Non-pigmented ciliary epithelial cell (primary cell): ENCODE data around the gene OLFML2A.
"Not testable (repeated sequence)": the region's sequence is repeated elsewhere in the genome, so short reads cannot be mapped to it uniquely, and the experiment has no call there.

Experiments
- DNase-seq: peaks from one replicate; pipeline ENCODE4 v3.0.0-alpha.2; 2010; ENCODE audit warnings: low read depth

The OLFML2A gene

GRCh38 chr9:124828489-124829333, 51.8 kb downstream of the OLFML2A start:
- no peak for DNase-seq

- no peak for DNase-seq
Observed at GRCh38 chr9:124829334-124829669, 52.4 kb downstream of the OLFML2A start.

GRCh38 chr9:124830593-124830992, 53.7 kb downstream of the OLFML2A start:
- no peak for DNase-seq

DNA sequence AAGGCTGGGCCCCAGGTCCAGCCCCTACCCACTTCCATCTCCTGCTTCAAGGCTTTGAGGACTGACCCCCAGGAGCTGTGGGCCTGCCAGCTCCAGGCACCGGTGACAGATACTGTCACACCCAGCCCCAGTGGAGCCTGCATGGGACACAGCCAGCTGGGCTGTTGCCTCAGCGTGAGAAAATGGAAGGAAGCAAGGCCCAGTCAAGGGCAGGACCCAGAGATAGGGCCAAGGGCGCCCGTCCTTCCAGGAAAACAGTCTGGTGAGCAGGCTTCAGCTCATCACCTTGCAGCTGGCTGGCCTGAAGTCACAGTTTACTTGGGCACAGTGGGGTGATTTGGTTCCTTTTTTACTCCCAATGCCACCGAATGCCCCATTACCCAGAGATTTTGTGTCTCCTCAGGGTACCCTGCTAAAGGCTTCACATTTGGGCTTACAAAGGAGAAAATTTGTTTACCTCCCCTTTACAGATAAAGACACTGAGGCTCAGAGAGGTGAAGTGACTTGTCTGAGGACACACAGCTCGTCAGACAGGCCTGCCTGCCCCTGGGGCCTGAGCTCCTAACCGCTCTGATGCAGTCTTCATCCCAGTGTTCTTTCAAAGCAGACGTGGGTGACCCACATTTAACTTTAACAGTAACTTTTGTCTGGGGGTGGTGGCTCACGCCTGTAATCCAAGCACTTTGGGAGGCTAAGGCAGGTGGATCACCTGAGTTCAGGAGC, 54.9 kb downstream of the OLFML2A start:
- no peak for DNase-seq

DNA sequence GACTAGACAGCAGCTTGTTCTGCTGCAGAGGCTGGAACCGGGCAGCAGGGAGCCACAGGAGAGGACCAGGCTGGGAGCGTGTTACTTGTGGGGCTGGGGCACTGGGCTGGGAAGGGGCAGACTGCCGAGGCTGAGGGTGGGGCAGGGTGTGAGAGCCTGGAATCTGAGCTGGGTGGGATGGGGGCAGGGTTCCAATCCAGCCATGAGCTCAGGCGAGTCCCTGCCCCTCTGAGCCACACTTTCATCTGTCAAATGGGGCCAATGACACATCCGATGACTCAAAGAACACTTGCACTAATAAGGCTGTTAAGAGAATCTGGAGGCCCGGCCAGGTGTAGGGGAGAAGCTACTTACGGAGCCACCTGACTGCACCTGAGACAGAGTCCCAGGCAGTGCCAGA, 57.7 kb downstream of the OLFML2A start:
- DNase-seq, result no peak

DNA sequence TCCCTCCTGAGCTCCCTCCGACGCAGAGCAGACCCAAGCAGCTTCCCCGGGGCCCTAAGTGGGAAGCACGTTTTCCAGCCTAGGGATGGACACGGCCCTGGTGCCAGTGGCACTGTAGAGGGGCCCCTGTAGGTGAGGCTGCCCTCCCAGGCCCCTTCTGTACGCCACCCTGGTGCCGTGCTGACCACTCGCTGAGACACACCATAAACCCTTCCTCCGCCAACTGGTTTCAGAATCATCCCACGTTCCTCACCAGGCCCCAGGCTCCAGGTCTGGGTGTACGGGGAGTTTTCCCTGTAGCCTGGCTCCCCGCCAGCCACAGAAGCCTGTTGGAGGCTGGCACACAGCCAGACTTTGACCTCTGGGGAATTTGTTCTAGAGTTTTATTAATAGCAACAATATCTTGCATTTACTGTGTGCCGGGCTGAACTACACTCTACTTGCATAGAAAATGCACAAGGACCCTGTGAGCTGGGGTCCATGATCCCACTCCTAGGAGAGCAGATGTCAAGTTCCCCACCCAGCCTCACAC, 58.2 kb downstream of the OLFML2A start:
- DNase-seq, result peak; percentile 53

GRCh38 chr9:124838132-124838531, 61.2 kb downstream of the OLFML2A start:
- not testable (repeated sequence) for DNase-seq

DNA sequence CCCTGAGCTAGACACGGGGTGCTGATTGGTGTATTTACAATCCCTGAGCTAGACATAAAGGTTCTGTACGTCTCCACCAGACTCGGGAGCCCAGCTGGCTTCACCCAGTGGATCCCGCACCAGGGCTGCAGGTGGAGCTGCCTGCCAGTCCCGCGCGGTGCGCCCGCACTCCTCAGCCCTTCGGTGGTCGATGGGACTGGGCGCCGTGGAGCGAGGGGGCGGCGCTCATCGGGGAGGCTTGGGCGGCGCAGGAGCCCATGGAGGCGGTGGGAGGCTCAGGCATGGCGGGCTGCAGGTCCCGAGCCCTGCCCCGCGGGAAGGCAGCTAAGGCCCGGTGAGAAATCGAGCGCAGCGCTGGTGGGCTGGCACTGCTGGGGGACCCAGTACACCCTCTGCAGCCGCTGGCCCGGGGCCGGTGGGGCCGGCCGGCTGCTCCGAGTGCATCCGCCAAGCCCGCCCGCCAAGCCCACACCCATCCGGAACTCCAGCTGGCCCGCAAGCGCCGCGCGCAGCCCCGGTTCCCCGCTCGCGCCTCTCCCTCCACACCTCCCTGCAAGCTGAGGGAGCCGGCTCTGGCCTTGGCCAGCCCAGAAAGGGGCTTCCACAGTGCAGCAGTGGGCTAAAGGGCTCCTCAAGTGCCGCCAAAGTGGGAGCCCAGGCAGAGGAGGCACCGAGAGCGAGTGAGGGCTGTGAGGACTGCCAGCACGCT, 61.8 kb downstream of the OLFML2A start:
- not testable (repeated sequence) for DNase-seq

DNA sequence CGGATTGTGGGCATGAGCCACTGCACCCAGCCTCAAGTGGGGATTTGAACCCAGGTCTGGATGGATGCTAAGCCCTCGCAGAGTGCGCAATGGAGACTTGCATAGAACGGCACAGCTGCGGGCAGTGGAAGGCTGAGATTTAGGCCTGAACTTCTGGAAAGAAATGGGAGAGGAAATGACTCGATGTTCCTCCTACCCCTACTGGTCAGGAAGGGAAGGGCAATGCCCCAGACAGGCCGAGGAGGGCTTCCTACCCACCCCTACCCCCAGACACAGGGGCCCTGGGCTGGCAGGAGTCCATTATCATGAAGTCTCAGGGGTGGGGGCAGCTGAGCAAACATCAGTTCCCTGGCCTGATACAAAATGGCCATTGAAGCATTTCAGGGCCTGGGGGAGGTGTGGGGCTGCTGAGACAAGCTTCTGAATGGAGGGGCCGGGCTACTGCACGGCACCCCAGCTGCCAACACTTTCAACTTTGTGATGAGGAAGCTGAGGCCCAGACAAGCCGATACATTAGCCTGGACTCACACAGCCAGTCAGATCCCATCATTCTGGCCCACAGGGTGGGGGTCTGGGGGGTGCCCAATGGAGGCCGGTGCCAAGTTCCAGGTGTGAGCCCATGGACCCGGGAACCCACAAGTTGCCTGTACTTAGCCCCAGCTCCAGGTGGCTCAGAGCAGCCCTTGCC, 62.8 kb downstream of the OLFML2A start:
- DNase-seq, result no peak

DNA sequence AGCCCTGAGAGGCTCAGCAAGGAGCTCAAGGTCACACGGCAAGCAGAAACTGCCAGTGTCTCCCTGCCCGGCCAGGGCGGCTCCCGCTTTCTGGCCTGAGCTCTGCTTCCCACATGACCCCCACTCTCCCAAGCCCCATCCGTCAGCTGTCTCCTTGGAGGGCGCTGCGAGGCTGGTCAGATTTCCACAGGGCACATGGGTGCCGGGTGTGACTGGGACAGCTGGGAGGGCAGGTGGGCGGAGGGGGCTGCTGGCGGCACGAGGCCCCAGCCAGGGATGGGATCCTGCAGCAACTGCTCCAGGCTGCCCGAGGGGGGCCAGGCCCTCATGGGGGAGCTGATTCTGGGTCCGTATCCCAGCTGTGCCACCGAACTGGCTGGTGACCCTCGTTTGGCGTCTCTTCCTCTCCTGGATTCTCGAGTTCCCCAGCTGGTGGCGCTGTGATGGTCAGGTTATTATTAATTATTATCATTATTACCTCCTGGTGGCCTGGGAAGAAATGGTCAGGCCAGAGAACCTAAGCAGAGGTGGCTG, 63.4 kb downstream of the OLFML2A start:
- DNase-seq, result no peak

- DNase-seq, result no peak
Observed at GRCh38 chr9:124841075-124841821, 64.3 kb downstream of the OLFML2A start.

GRCh38 chr9:124843456-124844034, 66.6 kb downstream of the OLFML2A start:
- DNase-seq, result no peak

DNA sequence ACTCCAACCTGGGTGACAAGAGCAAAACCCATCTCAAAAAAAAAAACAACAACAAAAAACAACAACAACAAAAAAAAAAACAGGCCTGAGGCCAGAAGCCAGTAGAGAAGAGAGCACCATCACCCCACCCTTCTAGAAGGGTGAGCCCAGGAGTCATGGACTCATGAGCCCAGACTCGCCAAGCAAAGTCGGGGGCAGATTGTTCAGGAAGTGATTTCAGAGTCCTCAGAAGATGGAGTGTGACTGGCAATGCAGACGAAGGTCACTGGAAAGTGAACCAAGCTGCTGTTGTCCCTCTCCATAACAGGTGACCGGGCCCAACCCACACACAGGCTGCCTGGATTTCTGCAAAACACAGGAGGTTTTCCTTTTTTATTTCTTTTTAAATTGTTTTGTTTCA, 67.4 kb downstream of the OLFML2A start:
- DNase-seq, result no peak

DNA sequence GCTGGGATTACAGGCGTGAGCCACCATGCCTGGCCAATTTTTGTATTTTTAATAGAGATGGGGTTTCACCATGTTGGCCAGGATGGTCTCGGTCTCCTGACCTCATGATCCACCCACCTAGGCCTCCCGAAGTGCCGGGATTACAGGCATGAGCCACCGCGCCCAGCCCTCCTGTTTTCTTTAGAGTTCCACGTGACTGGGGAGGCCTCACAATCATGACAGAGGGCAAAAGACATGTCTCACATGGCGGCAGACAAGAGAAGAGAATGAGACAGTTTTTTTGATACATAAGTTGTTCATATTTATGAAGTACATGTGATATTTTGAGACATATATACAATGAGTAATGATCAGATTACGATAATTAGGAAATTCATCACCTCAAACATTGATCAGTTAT, 69.5 kb downstream of the OLFML2A start:
- DNase-seq, result not testable (repeated sequence)

DNA sequence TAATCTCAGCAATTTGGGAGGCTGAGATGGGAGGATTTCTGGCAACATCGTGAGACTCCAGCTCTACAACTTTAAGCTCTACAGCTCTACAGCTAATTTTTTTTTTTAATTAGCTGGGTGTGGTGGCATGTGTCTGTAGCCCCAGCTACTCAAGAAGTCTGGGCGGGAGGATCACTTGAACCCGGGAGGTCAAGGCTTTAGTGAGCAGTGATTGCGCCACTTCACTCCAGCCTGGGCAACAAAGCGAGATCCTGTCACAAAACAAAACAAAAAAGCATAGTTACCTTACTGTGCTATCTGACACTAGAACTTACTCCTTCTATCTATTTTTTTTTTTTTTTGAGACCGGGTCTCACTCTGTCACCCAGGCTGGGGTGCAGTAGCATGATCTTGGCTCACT, 70.0 kb downstream of the OLFML2A start:
- DNase-seq, result no peak

DNA sequence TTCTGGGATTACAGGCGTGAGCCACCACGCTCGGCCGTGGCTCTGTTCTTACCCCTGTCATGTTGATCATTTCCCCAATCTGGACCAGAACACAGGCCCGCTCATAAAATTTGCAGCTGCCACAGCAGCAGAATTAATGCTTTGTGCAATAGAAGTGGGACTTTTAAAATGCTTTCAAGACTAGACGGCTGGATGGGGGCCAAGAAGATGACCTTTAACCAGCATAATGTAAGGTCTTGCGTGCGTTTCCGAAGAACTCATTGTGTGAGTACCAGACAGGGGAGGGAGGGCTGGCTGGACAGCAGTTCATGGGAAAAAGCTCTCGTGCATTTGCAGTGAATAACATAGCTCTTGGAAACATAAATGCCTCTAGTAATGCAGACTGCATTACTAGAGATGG, 72.9 kb downstream of the OLFML2A start:
- DNase-seq, result no peak

DNA sequence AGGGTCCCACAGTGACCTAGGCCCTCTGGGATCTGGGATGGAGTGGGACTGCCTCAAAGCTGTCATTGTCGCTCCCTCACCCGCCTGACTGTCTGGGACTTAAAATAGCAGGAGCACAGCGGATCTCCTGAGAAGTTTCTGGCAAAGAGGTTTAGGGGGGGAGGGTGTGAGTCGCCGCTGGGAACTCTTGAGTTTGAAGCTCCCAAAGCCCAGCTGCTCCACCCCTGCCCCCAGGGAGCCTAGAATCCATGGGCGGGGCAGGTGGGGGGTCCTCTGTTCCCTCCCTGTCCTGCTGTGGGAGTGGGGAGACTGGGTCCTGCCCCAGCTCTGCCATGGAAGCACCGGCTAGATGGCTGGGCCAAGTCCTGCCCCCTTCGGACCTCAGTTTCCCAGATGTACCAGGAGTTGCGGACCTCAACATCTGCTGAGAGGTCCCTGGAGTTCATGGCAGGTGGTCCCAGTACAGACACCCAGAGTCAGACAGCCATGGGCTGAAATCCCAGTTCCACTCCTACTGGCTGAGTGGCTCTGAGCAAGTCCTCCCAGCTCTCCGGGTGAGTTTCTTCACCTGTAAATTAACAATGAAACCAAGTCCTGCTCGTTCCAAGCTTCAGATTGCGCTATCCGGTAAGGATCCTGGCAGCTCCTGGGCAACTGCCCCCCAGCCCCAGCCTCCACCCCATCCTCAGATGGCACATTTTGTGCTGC, 75.3 kb downstream of the OLFML2A start:
- no peak for DNase-seq

- DNase-seq, result no peak
Observed at GRCh38 chr9:124852829-124853531, 76.0 kb downstream of the OLFML2A start, which contains the start of gene WDR38. WDR38 (plus strand) TSS chr9:124853460; CDS start chr9:124853532, 72 bp downstream.

- DNase-seq, result no peak
Observed at GRCh38 chr9:124853605-124854143, 76.7 kb downstream of the OLFML2A start.
